MM.1S (cell line): ENCODE results near the gene TGFB1.

Experiments used
- DNase-seq: peaks from one replicate; pipeline ENCODE4 v3.0.0-alpha.2; 2015
- H2AFZ ChIP-seq: fragments of 300-600 bp; sonication (generic); 2 replicates; pipeline ENCODE4 v1.6.0; 2016; ENCODE audit warnings: antibody characterized with exemption, low read length
- H3F3A ChIP-seq: fragments of 300-600 bp; sonication (generic); 2 replicates; pipeline ENCODE4 v1.6.1; 2016; ENCODE audit warnings: mild to moderate bottlenecking, antibody characterized with exemption, low read length, moderate library complexity, mixed read lengths; ENCODE audit not compliant: insufficient read depth
- H3K27ac ChIP-seq: fragments of 300-600 bp; sonication (generic); 2 replicates; pipeline ENCODE4 v1.5.1; 2016; ENCODE audit warnings: mild to moderate bottlenecking, low read length
- H3K27me3 ChIP-seq: fragments of 300-600 bp; sonication (generic); replicated peaks from 2 replicates; pipeline ENCODE4 v1.6.0; 2016; ENCODE audit warnings: low read length; ENCODE audit not compliant: insufficient read depth
- H3K36me3 ChIP-seq: fragments of 300-600 bp; sonication (generic); replicated peaks from 2 replicates; pipeline ENCODE4 v1.6.1; 2016; ENCODE audit warnings: mild to moderate bottlenecking, low read length, mixed read lengths; ENCODE audit not compliant: insufficient read depth
- H3K4me1 ChIP-seq: fragments of 300-600 bp; sonication (generic); 2 replicates; pipeline ENCODE4 v1.6.1; 2016; ENCODE audit warnings: low read length, mixed read lengths
- H3K4me2 ChIP-seq: fragments of 300-600 bp; sonication (generic); 2 replicates; pipeline ENCODE4 v1.6.0; 2016; ENCODE audit warnings: low read depth, low read length
- H3K4me3 ChIP-seq: fragments of 300-600 bp; sonication (generic); 2 replicates; pipeline ENCODE4 v1.5.1; 2016; ENCODE audit warnings: low read length, mixed read lengths
- H3K79me2 ChIP-seq: fragments of 300-600 bp; sonication (generic); 2 replicates; pipeline ENCODE4 v1.6.1; 2016; ENCODE audit warnings: mixed run types, low read length, mixed read lengths
- H3K9ac ChIP-seq: fragments of 300-600 bp; sonication (generic); 2 replicates; pipeline ENCODE4 v1.6.1; 2016; ENCODE audit warnings: low read length, mixed read lengths
- H3K9me2 ChIP-seq: fragments of 300-600 bp; sonication (generic); replicated peaks from 2 replicates; pipeline ENCODE4 v1.6.1; 2016; ENCODE audit warnings: mild to moderate bottlenecking, low read length, mixed read lengths; ENCODE audit not compliant: insufficient read depth
- H3K9me3 ChIP-seq: fragments of 300-600 bp; sonication (generic); replicated peaks from 2 replicates; pipeline ENCODE4 v1.6.1; 2016; ENCODE audit warnings: mild to moderate bottlenecking, low read length, mixed read lengths; ENCODE audit not compliant: insufficient read depth
- H4K20me1 ChIP-seq: fragments of 300-600 bp; sonication (generic); 2 replicates; pipeline ENCODE4 v1.6.1; 2016; ENCODE audit warnings: mild to moderate bottlenecking, low read length, moderate library complexity, mixed read lengths; ENCODE audit not compliant: insufficient read depth
- EZH2 ChIP-seq: fragments of 300-600 bp; sonication (generic); optimal IDR thresholded peaks from 2 replicates; pipeline ENCODE3; 2017; ENCODE audit warnings: low read depth, mild to moderate bottlenecking, antibody characterized with exemption, low read length, mixed read lengths
- EZH2phosphoT487 ChIP-seq: fragments of 300-600 bp; sonication (generic); IDR thresholded peaks from 2 replicates; pipeline ENCODE4 v1.6.1; 2018; ENCODE audit warnings: antibody characterized with exemption, low read length
- TF ChIP-seq, protein P1 (sequence below): fragments of 300-600 bp; sonication (generic); IDR thresholded peaks from 2 replicates; pipeline ENCODE4 v1.5.1; 2016; ENCODE audit warnings: antibody characterized with exemption, low read length, mixed read lengths

TGFB1 gene

DNA sequence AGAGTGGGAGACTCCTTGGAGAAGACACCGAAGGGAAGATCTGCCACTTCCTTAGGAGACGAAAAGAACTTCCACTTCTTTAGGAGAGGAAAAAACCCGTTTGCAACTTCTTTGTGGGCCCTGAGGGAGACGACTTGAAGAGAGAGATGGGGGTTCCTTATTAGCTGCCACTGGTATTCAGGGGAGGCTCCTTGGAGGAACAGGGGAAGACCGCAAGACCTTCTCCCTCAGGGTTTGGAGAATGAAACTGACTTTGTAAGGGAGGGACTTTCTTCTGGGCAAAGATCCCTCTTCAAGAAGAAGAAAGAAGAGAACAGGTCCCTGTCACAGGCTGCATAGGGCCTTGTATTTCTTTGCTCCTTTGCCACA is 44.3 kb upstream of the TGFB1 start:
- peak overlapping the region; percentile 98 for H3K4me2 ChIP-seq
- H3K9ac ChIP-seq = peak overlapping the region; percentile 98
- H3K9me3 ChIP-seq = no peaks in the 10 kb centered on the region
- H3F3A ChIP-seq = no peaks in the 10 kb centered on the region
- peaks cover 57% of the 10 kb centered on the region for H3K79me2 ChIP-seq
- TF ChIP-seq EZH2 (no peak), EZH2phosphoT487 (no peak)
- TF ChIP-seq, protein P1, sequence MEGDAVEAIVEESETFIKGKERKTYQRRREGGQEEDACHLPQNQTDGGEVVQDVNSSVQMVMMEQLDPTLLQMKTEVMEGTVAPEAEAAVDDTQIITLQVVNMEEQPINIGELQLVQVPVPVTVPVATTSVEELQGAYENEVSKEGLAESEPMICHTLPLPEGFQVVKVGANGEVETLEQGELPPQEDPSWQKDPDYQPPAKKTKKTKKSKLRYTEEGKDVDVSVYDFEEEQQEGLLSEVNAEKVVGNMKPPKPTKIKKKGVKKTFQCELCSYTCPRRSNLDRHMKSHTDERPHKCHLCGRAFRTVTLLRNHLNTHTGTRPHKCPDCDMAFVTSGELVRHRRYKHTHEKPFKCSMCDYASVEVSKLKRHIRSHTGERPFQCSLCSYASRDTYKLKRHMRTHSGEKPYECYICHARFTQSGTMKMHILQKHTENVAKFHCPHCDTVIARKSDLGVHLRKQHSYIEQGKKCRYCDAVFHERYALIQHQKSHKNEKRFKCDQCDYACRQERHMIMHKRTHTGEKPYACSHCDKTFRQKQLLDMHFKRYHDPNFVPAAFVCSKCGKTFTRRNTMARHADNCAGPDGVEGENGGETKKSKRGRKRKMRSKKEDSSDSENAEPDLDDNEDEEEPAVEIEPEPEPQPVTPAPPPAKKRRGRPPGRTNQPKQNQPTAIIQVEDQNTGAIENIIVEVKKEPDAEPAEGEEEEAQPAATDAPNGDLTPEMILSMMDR = no peak
- H4K20me1 ChIP-seq = no peaks in the 10 kb centered on the region
- no peaks in the 10 kb centered on the region for H3K27me3 ChIP-seq
- peaks cover 14% of the 10 kb centered on the region for H3K4me1 ChIP-seq
- no peaks in the 10 kb centered on the region for H3K9me2 ChIP-seq
- H2AFZ ChIP-seq = peak overlapping the region; percentile 69
- H3K27ac ChIP-seq = peak overlapping the region; percentile 77
- DNase-seq = no peak
- H3K4me3 ChIP-seq = peak overlapping the region; percentile 98
- H3K36me3 ChIP-seq = no peaks in the 10 kb centered on the region

DNA sequence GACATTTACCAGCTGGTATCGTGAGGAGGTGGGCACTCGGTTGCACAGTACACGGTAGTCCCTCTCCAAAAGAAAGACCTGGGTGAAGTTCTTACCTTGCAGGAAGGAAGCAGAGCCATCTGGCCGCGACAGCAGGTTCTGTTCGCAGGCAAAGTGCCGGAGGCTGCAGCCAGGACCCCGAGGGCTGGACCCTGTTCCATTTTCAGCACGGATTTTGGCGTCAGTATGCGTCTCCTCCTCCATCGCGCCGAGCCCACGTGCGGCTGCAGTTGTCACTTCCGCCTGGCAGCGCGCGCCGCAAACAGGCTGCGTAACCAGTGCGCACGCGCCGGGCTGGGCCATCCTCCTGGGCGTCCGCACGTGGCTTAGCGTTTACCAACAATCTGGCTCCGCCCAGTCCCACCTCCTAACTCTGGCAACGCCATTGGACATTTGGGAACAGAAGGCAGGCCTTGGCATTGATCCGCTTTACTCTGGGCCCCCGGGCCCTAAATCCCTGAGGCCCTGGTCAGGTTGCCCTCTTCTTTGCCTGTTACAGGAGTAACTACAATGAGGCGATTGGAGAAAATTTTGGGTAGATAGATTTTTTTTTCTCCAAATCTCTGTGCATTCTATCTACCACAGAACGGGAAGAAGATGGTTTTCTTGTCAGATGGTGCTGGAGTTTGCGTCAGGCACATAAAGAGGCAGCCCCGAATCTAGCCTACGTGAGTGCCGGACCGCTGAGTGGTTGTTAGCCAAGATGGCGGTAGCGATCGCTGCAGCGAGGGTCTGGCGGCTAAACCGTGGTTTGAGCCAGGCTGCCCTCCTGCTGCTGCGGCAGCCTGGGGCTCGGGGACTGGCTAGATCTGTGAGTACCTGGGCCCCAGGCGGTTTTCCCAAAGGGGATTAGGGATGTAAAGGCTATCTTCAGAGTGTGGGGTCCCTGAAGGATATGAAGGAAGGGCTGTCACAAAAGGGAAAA is 43.6 kb upstream of the TGFB1 start, which contains the start of the genes BCKDHA and EXOSC5:
BCKDHA (plus strand) TSS at position 733 of the 964 bp plus-strand sequence; CDS start at position 743, 10 bp downstream.
EXOSC5 (minus strand) TSS at position 274 of the 964 bp plus-strand sequence; CDS start at position 243, 31 bp downstream.
- Histone ChIP-seq H3K9me2 (no peaks in the 10 kb centered on the region), H3K27ac (peak within 1 kb of the TSS; percentile 77), H4K20me1 (no peaks in the 10 kb centered on the region), H3K36me3 (no peaks in the 10 kb centered on the region), H3K27me3 (no peaks in the 10 kb centered on the region), H3K9me3 (no peaks in the 10 kb centered on the region), H3K4me1 (peaks cover 14% of the 10 kb centered on the region), H3K9ac (peak within 1 kb of the TSS; percentile 98), H3K4me2 (peak within 1 kb of the TSS; percentile 98), H3K79me2 (peaks cover 61% of the 10 kb centered on the region), H2AFZ (peak within 1 kb of the TSS; percentile 69), H3K4me3 (peak within 1 kb of the TSS; percentile 98), H3F3A (no peaks in the 10 kb centered on the region)
- no peak for TF ChIP-seq EZH2
- no peak for TF ChIP-seq EZH2phosphoT487
- TF ChIP-seq, protein P1 = no peak
- peak; percentile 100 for DNase-seq

DNA sequence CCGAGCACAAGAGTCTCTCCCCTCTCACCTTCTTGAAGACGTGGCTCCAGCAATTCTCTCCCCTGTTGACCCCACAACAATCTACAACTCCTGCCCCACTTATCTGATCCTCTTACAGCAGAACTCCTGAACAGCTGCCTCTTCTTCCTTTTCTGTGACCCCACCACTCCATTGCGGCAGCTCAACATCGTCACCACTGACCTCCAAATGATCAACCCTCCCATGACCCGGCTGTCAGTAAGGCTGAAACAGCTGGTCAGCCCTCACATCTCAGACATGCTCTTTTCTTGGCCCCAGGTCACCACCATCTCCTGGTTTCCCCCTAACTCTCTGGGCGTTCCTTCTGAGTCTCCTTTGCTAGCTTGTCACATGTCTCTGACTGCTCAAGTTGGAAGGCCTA is 41.6 kb upstream of the TGFB1 start:
- peaks cover 61% of the 10 kb centered on the region for H3K79me2 ChIP-seq
- H3K9me3 ChIP-seq = no peaks in the 10 kb centered on the region
- no peaks in the 10 kb centered on the region for H3K9me2 ChIP-seq
- no peaks in the 10 kb centered on the region for H3K36me3 ChIP-seq
- H3K27ac ChIP-seq = no peak overlapping the region
- TF ChIP-seq EZH2phosphoT487 = no peak
- TF ChIP-seq EZH2 = no peak
- TF ChIP-seq, protein P1 = no peak
- peak overlapping the region; percentile 63; the same call in 1 of the 2 replicates for H3K4me2 ChIP-seq
- no peaks in the 10 kb centered on the region for H3F3A ChIP-seq
- no peak overlapping the region for H2AFZ ChIP-seq
- DNase-seq = no peak
- H3K27me3 ChIP-seq = no peaks in the 10 kb centered on the region
- no peak overlapping the region for H3K9ac ChIP-seq
- no peaks in the 10 kb centered on the region for H4K20me1 ChIP-seq
- H3K4me1 ChIP-seq = peaks cover 14% of the 10 kb centered on the region
- no peak overlapping the region for H3K4me3 ChIP-seq
